Activated CD4-positive, CD25-positive, alpha-beta regulatory T cell treated with anti-CD3 and anti-CD28 coated beads, Interleukin-2, amount 50 U/mL, for 24 hours (primary cell): Measurements from ENCODE around the gene KRT15.

Experiments
- ATAC-seq, 2 donors: fragments of 150-1000 bp; cut with Tn5 transposase; one replicate each; pipeline ENCODE4 v1.10.0; 2021; ENCODE audit warnings: mild to moderate bottlenecking in 1 of 2, moderate library complexity in 1 of 2

The KRT15 gene

GRCh38 chr17:41476866-41477815 is 41.5 kb downstream of the KRT15 start:
- no peak for ATAC-seq

- no peak for ATAC-seq
These were observed 43.3 kb downstream of the KRT15 start for GRCh38 chr17:41475421-41475820.

GRCh38 chr17:41474863-41475262 is 43.8 kb downstream of the KRT15 start:
- no peak for ATAC-seq

- ATAC-seq: no peak
These were observed 50.3 kb downstream of the KRT15 start for GRCh38 chr17:41468346-41468745.

GRCh38 chr17:41467561-41467960 is 51.1 kb downstream of the KRT15 start:
- no peak for ATAC-seq

DNA sequence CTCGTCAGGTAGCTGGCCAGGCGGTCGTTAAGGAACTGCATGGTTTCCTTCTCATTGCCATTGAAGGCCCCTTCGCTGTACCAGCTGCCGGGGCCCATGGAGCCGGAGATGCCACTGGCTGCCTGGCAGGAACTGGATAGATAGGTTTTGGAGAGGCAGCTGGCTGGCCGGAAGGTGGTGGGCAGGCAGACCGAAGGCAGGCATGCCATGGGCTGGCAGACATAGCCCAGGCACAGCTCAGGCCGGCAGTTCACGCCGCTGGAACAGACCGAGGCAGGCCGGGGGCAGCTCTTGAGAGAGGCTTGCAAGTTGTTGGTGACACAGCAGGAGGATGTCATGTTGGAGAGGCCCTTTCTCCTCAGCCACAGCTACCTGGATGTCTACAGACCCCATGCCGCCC is 51.7 kb downstream of the KRT15 start, which contains the start of gene KRT32:
Gene KRT32 (minus strand): TSS at position 399 of the 400 bp plus-strand sequence. CDS start 61 bp downstream, at position 338.
- no peak for ATAC-seq

DNA sequence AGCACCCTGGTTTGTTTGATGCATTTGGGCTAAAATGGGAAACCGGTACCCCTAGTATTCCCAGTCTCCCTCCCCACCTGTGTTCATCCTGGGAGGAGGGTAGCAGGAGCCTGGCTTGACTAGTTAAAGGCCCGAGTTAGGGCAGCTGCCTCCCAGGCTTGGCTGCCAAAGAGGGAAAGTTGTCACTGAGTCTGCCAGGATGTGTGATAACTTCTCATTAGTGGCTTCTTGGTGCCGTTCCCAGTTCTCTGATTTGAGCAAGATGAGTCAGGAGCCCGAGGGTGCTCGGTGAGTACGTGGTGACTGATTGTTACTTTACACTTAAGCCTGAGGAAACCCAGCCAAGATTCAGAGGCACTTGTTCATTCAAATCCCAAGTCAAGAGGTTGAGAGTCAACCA is 54.0 kb downstream of the KRT15 start:
- ATAC-seq: no peak

- ATAC-seq: no peak
These were observed 54.5 kb downstream of the KRT15 start for GRCh38 chr17:41464173-41464572.

DNA sequence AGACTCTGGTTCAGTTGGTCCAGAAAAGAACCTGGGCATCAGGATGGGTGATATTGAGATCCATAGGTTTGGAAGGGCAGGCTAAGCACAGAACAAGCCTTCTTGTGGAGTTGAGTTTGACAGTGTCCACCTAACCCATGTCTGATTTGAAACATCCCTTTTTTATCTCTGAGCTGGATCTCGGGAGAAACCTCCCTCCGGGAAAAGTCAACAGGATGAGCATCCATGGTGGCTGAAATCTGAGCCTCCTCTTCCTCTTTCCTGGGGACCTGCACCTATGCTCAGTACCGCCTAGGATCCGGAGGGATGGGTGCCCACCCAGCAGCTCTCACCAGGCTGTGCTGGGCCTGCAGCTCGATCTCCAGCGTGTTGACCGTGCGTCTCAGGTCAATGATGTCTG is 54.9 kb downstream of the KRT15 start:
- ATAC-seq: no peak
